OCI-M1 (cell line): Measurements from ENCODE around the gene CAPN11.
A peak's percentile ranks its signal among the peaks of the same experiment; 100 is the strongest.
"Not testable (repeated sequence)": the region's sequence is repeated elsewhere in the genome, so short reads cannot be mapped to it uniquely, and the experiment has no call there.

ENCODE experiments used
- DNase-seq: peaks from one replicate; lab custom pipeline; 2025; lab: John Stamatoyannopoulos, UW

CAPN11 gene

GRCh38 chr6:44181784-44182183, 23.2 kb downstream of the CAPN11 start:
- DNase-seq: not testable (repeated sequence)

DNA sequence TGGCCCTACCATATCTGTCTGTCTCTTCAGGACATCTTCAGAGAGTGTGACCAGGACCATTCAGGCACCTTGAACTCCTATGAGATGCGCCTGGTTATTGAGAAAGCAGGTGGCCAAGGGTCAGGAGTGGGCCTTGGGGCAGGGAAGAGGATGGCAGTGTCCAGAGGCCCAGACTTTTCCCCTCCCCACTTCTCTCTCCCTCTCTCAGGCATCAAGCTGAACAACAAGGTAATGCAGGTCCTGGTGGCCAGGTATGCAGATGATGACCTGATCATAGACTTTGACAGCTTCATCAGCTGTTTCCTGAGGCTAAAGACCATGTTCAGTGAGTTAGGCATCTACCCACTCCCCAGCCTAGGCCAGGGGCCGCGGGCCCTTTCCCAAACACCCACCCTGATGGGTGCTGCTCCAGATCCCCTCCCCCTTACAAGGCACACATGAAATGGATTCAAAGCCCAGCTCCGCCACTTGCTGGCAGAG, 24.3 kb downstream of the CAPN11 start:
- DNase-seq: no peak

GRCh38 chr6:44183783-44184182, 25.2 kb downstream of the CAPN11 start:
- no peak for DNase-seq

- not testable (repeated sequence) for DNase-seq
Measured at GRCh38 chr6:44185356-44185755, 26.7 kb downstream of the CAPN11 start.

DNA sequence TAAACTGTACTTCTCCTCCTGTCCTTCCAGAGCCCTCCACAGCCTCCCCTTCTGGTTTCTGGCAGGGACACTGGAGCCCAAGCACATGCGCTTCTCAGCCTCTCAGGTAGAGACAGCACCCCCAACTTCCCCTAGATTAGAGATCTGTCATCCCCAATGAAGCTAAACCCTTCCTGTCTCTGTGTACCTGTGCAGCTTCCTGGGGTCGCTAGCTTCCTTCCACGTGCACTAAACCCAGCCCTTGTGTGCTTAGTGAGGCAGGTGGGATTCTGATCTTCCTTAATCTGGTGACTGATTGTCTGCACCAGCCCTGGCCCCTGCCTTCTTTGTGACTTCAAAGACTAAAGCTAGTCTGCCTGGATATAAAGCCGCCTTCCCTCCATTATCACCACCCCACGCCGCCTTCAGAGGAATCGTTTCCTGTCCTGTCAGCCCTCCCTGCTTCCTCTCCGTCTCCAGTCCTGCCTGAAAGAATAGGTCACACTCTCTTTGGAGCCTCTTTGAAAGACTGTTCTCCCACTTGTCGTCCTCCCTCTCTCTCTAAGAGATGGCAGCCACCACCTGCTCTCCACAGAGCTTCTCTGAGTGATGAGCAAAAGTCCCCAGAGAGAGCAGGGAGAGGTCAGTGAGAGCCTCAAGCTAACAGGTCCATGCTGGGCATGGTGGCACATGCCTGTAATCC, 27.5 kb downstream of the CAPN11 start:
- DNase-seq: no peak

GRCh38 chr6:44186635-44187025, 28.0 kb downstream of the CAPN11 start:
- DNase-seq: no peak

DNA sequence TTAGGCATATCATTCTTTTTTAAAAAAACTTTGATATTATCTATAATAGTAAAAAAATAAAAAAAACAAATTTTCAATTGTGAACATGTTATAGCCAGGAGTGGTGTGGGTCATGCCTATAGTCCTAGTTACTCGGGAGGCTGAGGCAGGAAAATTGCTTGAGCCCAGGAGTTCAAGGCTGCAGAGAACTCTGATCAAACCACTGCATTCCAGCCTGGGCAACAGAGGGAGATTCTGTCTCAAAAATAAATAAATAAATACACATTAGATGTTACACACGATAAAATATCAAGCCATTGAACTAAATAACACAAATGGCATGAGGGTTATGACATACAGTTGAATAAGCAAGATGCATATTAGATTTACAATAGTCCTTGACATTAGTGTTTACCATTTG, 30.2 kb downstream of the CAPN11 start:
- DNase-seq: no peak

DNA sequence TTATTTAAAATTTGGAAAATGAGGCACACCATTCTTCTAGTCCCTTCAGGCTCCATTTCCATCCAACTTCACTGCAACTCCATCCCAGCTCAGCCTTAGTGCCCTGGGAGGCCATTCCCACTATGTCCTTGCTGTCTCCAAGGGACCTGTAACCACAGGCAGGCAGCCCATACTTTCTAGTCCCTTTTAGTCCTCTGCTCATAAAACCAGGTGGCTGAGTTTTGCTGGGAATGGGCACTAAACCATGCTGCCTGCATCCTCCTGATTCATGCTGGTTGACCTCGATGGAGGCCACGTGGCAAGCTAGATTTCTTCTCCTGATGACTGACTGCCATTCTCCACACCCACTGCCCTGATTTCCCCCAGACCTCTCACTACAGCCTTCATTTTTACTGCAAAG, 30.6 kb downstream of the CAPN11 start:
- no peak for DNase-seq

DNA sequence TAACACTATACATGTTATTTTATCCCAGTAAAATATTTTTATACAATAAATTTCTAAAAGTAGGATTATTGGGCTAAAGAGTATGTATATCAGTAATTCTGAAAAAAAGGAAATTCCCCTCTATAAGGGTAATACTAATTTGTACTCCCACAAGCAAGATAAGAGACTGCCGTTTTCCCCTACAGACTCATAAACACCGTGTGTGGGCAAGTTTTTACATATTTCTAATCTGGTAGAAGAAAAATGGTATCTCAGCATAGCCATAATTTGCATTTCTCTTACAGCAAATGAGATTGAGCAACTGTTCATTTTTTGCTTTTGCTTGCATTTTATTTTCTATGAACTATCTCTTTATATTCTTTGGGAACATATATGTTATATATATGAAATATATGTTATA, 32.1 kb downstream of the CAPN11 start:
- DNase-seq: peak; percentile 71

DNA sequence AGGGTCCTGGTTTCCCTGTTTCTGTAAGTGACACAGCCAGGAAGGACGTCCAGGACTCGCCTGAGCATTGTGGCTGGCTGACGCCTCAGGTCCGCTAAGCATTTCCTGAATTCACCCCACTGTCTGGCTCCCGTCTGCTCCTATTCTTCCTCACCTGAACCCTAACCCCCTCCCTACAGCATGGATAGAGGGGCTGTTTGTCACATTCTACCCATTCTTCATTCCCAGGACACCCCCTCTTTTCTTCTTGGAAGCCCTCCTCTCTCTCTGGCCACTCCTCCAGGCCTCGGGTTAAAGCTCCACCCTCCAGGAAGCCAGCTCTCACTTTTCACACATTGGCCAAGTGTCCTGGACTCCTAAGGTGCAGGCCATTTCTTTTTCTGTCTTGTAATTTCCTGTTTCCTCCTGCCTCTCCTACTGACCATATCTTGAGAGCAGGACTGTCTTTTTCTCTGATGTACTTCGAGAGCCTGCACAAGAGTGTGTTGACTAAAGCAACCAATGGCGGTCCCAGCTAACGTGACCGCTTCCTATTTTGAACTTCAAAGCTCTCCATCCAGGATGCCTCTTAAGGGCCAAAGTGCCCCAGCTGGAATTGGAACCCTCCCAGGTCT, 33.9 kb downstream of the CAPN11 start:
- no peak for DNase-seq

- no peak for DNase-seq
Measured at GRCh38 chr6:44193307-44193910, 34.8 kb downstream of the CAPN11 start.

DNA sequence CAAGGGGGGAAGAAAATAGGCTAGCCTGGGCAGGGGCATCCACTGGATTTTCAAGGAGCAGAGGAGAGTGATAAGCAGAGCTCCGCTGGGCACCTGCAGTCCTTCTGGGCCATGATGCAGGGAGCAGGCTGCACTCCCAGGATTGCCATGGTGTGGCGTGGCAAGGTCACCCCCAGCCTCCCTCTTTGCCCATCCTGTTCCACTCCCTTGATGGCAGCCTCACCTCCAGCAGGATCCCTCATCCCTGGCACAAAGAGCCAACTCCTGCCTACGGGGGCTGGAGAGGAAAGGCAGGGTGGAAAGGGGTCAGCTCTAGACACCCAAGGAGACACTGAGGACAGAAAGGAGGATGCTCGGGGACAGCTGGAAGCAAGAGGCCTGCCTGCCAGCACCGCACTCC, 35.7 kb downstream of the CAPN11 start:
- no peak for DNase-seq

GRCh38 chr6:44196351-44196750, 37.7 kb downstream of the CAPN11 start:
- not testable (repeated sequence) for DNase-seq

- DNase-seq: no peak
Measured at GRCh38 chr6:44198684-44199083, 40.1 kb downstream of the CAPN11 start.

GRCh38 chr6:44199883-44200282, 41.3 kb downstream of the CAPN11 start:
- no peak for DNase-seq

DNA sequence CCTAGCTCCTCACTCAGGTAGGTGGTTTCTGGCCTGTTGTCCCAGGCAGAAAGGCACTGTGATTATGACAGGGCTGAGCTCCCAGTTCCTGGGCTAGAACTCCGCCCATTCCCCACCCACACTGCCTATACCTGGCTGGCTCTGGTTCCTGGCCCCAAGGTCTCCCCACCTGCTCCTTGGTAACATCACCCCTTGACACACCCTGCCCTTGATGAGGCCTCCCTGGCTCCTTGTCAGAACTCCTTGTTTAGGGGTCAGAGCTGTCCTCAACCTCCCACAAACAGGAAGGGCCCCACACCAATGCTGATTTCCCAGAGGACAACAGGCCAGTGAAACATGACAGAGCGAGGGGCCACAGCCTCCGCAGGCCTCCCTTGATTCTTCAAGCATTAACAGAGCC, 42.6 kb downstream of the CAPN11 start:
- no peak for DNase-seq

DNA sequence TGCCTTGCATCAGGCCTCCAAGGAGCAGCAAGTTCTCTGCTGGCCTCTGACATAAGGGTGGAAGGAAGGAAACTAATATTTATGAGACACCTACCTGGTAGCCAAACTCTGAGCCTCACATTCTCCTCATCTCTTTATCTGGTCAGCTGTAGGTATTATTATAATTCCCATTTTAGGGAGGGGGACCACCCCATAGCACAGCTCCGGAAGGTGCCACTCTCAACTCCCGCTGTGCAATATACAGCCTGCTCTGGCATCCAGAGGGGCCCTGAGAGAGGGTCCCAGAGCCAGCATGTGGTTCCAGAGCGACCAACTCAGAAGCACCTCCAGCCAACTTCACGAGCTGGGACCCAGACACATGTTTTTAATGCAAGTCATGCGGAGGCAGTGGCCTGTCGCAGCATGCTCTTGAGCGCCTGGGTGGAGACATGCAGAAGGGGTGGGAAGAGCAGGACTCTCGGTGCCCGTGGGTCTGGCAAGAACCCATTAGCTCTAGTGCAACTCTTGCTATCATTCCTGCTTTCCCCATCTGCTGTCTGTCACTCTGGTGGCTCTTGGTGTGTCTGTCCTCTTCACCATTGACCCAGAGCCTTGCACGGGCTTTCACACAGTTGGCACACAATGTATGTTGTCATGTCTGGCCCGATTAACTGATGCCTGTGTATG, 43.2 kb downstream of the CAPN11 start:
- no peak for DNase-seq

DNA sequence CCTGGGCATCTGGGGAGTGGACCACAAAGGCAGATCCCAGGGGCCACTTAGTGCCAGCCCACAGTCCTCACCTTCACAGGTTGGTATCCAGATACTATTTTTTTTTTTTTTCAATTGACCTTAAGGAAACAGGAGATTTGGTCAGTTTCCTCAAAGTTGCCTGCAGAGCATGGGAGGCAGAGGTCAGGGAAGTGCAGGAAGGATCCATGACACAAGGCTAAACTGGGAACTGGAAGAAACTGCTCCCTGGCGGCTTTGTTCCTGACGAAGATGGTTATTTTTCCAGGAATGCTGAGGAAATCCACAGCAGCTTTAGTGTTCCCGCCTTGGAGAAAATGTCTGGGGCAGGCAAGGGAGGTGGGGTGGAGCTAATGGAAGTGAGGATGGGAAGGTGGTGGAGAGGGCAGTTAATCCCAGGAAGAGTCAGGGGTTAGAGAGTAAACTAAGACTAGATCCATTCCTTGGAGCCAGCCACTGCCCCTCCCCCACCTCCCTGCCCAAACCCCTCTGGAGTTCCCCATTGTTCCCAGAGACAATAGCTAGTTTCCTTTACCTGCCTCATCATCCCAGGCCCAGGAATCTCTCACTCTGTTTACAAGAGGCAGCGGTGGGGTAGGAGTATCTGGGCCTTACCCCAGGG, 43.8 kb downstream of the CAPN11 start:
- DNase-seq: no peak

- no peak for DNase-seq
Measured at GRCh38 chr6:44202972-44203750, 44.5 kb downstream of the CAPN11 start.

DNA sequence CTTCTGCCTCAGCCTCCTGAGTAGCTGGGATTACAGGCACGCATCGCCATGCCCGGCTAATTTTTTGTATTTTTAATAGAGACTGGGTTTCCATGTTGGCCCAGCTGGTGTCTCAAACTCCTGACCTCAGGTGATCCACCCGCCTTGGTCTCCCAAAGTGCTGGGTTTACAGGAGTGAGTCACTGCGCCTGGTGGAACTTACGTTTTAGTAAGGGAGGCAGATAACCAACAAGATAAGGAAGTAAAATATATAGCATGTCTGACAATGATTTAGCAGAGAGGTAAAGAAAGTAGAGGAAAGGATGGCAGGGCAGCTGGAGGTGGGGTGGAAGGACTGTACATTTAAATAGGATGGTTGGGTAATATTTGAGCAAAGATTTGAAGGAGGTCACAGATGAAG, 45.3 kb downstream of the CAPN11 start:
- DNase-seq: no peak

- DNase-seq: no peak
Measured at GRCh38 chr6:44207966-44208365, 49.3 kb downstream of the CAPN11 start.

DNA sequence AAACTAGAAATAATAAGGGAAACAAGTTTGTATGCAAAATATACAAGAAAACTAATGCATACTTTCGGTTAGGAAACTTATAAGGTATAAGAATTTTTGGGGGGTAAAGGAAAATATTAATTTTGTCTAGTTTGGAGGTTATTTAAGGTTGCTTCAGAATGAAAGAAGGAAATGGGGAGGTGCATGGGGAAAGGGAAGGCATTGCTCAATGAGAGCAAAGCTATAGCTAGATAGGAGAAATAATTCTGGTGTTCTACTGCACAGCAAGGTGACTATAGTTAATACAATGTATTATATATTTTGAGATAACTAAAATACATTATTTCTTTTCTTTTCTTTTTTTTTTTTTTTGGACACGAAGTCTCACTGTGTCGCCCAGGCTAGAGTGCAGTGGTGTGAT, 52.7 kb downstream of the CAPN11 start:
- DNase-seq: no peak
